NCI-H1436 treated with DMSO at 0.1 percent for 48 hours (cell line): ENCODE data around the gene UAP1L1.
"Not testable (repeated sequence)": the region's sequence is repeated elsewhere in the genome, so short reads cannot be mapped to it uniquely, and the experiment has no call there.

Experiments used
- DNase-seq: peaks from one replicate; lab custom pipeline; 2025; lab: John Stamatoyannopoulos, UW

The UAP1L1 gene

GRCh38 chr9:137077010-137077747, at the start of gene UAP1L1:
Gene UAP1L1 (plus strand): TSS chr9:137077517. CDS start chr9:137077533, 16 bp downstream.
- no peak for DNase-seq

- DNase-seq: no peak
Measured at GRCh38 chr9:137028263-137029057, 48.9 kb upstream of the UAP1L1 start.

DNA sequence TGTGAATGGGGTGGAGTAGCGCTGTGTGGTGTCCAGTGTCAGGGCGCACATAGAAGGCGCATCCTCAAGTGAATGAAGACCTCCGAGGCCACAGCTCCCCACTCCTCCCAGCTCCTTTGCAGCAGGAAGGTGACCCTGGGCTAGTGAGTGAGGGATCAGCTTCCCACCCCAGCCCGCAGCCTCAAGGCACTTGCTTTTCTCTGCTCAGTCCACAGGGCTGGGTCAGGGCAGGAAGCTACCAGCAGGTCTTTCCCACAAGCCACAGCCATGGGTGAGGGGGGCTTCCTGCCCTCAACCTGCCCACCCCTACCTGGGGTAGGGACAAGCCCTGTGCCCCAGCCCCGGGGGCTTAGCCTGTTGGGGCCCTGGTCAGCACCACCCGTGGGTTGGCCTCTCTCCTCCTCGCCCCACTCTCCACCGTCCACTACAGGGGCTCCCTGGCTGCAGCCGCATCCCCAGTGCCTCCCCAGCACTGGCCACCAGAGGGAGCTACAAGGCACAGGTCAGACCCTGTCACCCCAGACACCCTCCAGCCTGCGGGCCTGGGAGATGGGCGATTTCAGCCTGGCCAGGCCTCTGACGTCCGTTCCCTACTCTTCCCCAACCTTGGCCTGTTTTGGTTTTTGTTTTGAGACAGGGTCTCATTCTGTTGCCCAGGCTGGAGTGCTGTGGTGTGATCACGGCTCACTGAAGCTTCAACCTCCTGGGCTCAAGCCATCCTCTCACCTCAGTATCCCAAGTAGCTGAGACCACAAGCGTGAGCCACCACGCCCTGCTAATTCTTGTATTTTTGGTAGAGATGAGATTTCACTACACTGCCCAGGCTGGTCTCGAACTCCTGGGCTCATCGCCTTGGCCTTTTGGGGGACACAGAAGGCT, 48.0 kb upstream of the UAP1L1 start:
- DNase-seq: no peak

DNA sequence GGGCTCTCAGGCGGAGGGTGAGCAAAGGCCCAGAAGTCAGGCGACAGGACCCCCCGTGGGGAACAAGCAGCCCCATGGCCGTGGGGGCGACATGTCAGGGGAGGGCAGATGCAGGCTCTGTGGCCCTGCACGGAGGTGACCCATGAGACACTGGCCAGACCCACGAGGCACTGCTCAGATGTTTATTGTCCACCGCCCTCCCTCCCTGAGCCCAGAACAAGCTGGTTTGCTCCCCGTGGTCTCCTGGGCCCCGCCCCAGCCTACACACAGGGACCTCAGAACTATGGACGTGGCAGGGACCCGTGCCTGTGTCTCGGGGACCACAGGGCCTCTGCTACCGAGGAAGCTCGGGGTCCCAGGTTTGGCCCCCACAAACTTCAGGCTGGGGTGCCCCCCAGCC, 47.3 kb upstream of the UAP1L1 start:
- DNase-seq: no peak

DNA sequence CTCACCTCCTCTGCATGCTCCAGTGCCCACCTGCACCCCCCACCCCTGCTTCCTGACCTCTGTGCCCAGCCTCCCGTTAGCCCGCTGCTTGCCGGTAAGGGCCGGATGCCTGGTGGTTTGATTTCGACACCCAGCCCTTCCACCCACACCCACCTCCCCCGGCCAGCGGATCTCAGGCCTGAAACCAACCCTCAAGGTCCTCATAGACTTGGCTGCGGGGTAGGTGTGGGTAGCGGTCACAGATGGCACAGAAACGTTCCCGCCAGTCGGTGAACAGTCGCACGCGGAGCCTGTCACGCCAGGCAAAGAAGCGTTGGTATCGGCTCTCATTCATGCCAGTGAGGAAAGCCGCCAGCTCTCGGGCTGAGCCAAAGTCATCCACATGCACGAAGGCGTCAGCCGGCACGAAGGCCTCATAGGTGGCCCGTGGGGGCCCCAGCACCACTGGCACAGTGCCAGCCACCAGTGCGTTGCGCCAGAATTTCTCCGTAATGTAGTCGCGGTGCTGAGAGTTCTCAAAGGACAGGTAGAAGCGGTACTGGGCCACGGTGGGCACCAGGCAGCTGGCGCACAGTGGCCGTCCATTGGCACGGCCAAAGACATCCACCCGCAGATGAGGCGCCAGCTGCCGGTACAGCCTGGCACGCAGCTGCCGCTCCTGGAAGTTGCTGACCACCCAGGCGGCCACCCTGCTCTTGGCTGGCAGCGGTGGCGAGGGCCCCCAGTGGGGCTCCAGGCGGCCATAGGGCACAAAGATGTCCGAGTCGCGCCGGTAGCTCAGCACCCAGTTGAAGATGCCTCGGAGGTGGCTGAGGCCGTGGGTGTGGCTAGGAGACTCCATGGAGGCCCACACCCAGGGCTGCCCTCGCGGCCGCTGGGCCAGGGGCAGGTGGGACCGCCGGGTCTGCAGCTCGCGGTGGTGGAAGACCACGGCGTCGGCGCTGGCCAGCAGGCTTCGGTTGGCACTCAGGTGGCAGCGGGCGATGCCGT, 46.5 kb upstream of the UAP1L1 start:
- no peak for DNase-seq

DNA sequence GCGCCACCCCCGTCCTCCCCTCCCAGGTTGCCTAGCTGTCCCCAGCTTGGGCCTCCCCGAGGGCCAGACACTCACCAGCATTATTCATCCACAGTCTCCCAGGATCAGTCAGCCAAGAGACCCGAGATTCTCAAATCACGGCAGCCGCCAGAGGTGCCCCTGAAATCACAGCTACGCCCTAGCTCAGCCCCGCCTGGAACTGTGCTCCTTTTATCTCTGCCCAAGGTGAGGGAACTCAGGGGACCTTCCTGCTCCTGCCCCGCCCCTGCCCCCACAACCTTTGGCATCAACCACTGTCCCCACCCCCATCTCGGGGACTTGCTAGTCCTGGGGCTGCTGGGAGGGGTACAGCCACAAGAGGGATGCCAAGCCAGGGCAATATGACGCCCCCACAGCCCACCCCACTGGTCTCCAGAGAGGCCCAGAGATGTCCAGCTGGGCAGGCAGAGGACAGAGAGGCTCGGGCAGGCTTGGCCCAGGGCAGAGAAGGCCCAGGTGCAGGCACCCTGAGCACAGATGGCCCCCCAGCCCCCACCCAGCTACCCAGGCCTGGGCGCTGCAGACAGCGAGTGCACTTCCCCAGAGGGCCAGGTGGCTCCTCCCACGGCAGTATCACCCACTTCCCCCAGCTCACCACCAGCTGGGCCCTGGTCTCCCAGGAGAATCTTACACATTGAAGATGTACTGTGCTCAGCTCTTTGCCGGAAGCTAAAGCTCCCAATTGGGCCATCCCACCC, 45.2 kb upstream of the UAP1L1 start, which contains the start of gene FUT7:
Gene FUT7 (minus strand): TSS at position 185 of the 737 bp plus-strand sequence. CDS start 97 bp downstream, at position 88.
- DNase-seq: no peak

DNA sequence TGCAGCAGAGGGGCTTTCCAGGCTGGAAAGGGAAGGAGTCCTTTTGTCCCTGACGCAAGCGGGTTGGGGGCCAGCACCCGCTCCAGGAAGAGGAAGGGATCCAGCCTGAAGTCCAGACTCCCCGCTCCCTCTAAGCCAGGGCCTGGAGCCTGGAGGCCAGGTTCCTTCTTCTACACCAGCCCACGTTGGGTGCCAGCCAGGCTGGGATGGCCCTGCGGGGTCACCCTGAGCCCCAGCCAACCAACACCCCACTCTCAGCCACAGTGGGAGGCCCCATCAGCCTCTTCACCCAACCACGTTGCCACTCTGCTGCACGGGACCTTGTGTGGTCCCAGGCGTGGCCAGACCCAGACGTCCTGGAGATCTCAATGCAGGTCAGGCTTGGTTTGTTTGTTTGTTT, 44.5 kb upstream of the UAP1L1 start:
- DNase-seq: no peak

GRCh38 chr9:137033481-137033880, 43.8 kb upstream of the UAP1L1 start:
- not testable (repeated sequence) for DNase-seq

DNA sequence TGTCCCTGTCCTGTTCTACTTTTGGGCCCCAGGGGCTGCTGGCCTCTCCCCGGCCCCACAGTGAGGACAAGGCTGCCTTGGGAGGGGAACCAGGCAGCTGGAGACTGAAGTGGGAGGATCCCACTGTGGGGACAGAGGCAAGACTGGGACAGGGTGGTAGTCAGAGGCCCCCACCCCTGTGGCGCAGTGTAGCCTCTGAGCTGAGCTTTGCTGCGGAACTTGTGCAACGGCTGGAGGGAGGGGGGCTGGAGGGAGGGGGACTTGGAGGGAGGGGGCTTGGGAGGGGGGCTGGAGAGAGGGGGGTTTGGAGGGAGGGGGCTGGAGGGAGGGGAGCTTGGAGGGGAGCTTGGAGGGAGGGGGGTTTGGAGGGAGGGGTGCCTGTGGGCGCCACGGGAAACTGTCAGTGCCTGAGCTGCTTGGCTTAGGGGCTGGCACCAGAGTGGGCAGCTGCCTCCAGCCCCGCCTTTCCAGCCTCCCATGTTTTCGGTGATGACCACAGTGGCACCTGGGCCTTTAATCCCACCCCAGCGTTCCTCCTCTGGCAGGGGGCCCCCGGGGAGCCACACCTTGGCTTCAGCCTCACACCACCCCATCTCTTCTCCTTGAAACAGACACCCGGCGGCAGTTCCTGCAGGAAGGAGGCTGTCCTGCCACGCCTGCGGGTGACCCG, 43.1 kb upstream of the UAP1L1 start:
- no peak for DNase-seq

GRCh38 chr9:137034709-137035506, 42.4 kb upstream of the UAP1L1 start:
- DNase-seq: no peak

GRCh38 chr9:137035507-137035834, 41.8 kb upstream of the UAP1L1 start:
- DNase-seq: no peak

DNA sequence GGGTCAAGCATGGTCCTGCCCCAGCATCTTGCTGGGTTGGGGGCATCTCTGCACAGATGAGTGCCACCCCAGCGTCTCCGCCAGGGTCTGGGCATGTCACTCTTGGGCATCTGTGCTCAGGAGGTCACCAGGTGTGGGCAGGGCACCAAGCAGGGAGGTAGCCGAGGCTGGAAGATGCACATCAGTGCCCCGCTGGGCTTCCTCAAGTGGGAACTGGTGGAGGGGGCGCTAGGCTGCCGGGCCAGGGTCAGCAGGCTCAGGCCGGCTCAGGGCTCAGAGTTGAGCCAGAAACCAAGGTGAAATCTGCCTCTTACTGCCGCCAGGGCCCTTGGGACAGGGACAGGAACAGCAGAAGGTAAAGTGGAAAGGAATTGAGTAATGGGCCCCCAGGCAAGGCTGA, 41.4 kb upstream of the UAP1L1 start:
- DNase-seq: no peak

GRCh38 chr9:137037035-137037434, 40.3 kb upstream of the UAP1L1 start:
- no peak for DNase-seq

GRCh38 chr9:137037483-137037882, 39.8 kb upstream of the UAP1L1 start:
- DNase-seq: no peak

- no peak for DNase-seq
Measured at GRCh38 chr9:137038916-137039315, 38.4 kb upstream of the UAP1L1 start.

DNA sequence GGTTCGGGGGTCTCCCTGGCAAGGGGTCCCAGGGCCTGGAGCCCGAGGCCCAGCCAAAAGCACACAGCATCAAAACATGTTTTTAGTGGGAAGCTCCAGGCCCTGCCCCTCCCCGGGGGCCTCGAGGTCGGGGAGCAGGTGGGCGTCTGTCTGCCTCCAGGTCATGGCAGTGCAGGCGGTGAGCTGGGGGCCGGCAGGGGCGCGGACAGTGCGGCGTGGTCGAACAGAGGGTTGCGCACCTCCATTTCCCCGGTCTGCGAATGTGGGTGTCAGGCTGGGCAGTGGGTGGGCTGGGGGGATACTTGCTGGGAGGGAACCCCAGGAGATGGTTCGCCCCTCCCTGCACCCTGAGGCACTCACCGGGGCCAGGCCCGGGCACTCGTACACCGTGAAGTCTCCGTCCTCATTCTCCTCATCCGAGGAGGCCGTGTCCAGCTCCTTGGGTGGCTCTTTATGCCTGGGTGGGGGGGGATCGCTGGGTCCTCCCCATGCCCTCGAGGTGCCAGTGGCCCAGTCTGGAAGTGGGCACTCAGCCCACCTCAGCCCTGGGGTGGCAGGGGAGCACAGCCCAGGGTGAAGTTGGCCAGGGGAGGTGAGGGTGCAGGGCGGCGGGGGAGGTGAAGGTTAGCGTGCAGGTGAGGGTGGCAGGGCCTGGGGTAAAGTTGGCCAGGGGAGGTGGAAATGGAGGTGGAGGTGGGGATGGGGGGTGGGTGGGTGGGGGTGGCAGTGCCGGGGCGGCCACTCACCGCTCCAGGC, 37.5 kb upstream of the UAP1L1 start:
- no peak for DNase-seq

DNA sequence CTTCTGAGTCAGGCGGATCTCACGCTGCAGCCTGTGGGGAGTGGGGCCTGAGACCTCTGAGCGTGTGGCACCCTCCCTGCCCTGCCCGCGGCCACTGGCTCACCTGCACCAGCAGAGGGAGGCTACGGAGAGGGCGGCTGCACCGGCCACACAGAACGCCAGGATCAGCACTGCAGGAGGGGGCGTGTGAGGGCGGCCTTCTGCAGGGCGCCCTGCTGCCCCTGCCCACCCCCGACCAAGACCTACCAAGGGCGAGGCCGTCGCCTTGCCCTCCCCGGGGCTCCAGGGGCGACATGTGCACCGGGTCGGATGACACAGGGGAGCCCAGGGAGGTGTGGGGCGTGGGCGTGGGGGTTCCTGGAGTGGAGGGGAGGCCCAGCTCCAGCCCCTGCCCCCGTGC, 36.7 kb upstream of the UAP1L1 start:
- no peak for DNase-seq

- no peak for DNase-seq
Measured at GRCh38 chr9:137041124-137041523, 36.2 kb upstream of the UAP1L1 start.
